OCI-LY3 (cell line): ENCODE measurements around the gene MS4A4A.

Source experiments
- CTCF ChIP-seq: fragments of 200-600, 300-600 bp; sonication (generic); IDR thresholded peaks from 2 replicates; pipeline ENCODE4 v1.5.1; 2014; ENCODE audit warnings: antibody characterized with exemption, low read length, low read depth
- EZH2phosphoT487 ChIP-seq: fragments of 200-600 bp; shearing (Covaris generic); IDR thresholded peaks from 2 replicates; pipeline ENCODE4 v1.6.1; 2018; ENCODE audit warnings: antibody characterized with exemption, mixed run types, low read depth

- TF ChIP-seq CTCF (no peak), EZH2phosphoT487 (no peak)
These were observed 63.7 kb downstream of the MS4A4A start for GRCh38 chr11:60344146-60344545.
